ENCODE results near the gene DCN.

Gene DCN

DNA sequence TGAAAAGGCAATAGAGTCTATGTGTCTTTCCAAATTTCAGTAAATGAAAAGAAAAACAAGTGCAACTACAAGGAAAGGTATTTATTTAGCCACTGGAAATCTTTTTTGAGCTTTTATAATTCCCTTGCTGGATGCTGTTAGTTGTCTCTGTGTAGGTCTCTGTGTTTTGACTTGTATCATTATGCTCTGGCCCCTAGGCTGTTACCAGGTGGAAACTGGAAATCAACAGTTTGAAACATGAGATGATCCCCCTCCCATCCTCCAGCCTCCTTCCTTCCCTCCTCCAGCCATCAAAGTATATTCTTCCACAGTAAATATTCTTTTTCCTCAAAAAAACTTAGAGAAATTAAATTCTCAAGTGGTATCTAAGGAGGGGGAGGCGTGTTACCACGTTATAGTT lies 934 bp upstream of the DCN start:
- no peaks in the 10 kb centered on the region for H3F3A ChIP-seq (ENCODE audit: low read depth)
- H4K20me1 ChIP-seq (ENCODE audit: insufficient read depth, low read length, poor library complexity, severe bottlenecking) = no peaks in the 10 kb centered on the region
- H2AFZ ChIP-seq (ENCODE audit: low read length) = no peak overlapping the region
- H3K9me2 ChIP-seq (replicated peaks; ENCODE audit: low read depth, low read length) = no peaks in the 10 kb centered on the region
- no peak overlapping the region for H3K9ac ChIP-seq (ENCODE audit: low read depth, low read length, poor library complexity, severe bottlenecking)
- no peaks in the 10 kb centered on the region for H3K27me3 ChIP-seq (ENCODE audit: insufficient read depth, low read length, poor library complexity, severe bottlenecking)
- no peak overlapping the region for H3K4me3 ChIP-seq (ENCODE audit: low read length, poor library complexity, severe bottlenecking)
- no peaks in the 10 kb centered on the region for H3K4me1 ChIP-seq (ENCODE audit: insufficient read depth, low read length, poor library complexity, severe bottlenecking)
- H3K36me3 ChIP-seq (ENCODE audit: insufficient read depth, low read length) = no peaks in the 10 kb centered on the region
- no peaks in the 10 kb centered on the region for H3K9me3 ChIP-seq (ENCODE audit: insufficient read depth, low read depth, low read length)
- H3K4me2 ChIP-seq (ENCODE audit: low read depth, low read length, poor library complexity, severe bottlenecking) = no peak overlapping the region
- no peaks in the 10 kb centered on the region for H3K79me2 ChIP-seq (ENCODE audit: insufficient read depth, low read length)
- no peak for TF ChIP-seq EZH2phosphoT487 (IDR thresholded peaks at IDR 0.05; ENCODE audit: borderline replicate concordance)
- TF ChIP-seq, protein P1, sequence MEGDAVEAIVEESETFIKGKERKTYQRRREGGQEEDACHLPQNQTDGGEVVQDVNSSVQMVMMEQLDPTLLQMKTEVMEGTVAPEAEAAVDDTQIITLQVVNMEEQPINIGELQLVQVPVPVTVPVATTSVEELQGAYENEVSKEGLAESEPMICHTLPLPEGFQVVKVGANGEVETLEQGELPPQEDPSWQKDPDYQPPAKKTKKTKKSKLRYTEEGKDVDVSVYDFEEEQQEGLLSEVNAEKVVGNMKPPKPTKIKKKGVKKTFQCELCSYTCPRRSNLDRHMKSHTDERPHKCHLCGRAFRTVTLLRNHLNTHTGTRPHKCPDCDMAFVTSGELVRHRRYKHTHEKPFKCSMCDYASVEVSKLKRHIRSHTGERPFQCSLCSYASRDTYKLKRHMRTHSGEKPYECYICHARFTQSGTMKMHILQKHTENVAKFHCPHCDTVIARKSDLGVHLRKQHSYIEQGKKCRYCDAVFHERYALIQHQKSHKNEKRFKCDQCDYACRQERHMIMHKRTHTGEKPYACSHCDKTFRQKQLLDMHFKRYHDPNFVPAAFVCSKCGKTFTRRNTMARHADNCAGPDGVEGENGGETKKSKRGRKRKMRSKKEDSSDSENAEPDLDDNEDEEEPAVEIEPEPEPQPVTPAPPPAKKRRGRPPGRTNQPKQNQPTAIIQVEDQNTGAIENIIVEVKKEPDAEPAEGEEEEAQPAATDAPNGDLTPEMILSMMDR (conservative IDR thresholded peaks at IDR 0.05; ENCODE audit: low read length) = no peak

- Histone ChIP-seq H3K4me3 (ENCODE audit: low read length, poor library complexity, severe bottlenecking) (no peak overlapping the region), H3K79me2 (ENCODE audit: insufficient read depth, low read length) (no peaks in the 10 kb centered on the region), H3F3A (ENCODE audit: low read depth) (no peaks in the 10 kb centered on the region), H3K4me1 (ENCODE audit: insufficient read depth, low read length, poor library complexity, severe bottlenecking) (no peaks in the 10 kb centered on the region), H2AFZ (ENCODE audit: low read length) (peak overlapping the region; percentile 46; the same call in 1 of the 2 replicates), H4K20me1 (ENCODE audit: insufficient read depth, low read length, poor library complexity, severe bottlenecking) (no peaks in the 10 kb centered on the region), H3K9me3 (ENCODE audit: insufficient read depth, low read depth, low read length) (no peaks in the 10 kb centered on the region), H3K36me3 (ENCODE audit: insufficient read depth, low read length) (no peaks in the 10 kb centered on the region), H3K4me2 (ENCODE audit: low read depth, low read length, poor library complexity, severe bottlenecking) (no peak overlapping the region), H3K9ac (ENCODE audit: low read depth, low read length, poor library complexity, severe bottlenecking) (no peak overlapping the region), H3K9me2 (replicated peaks; ENCODE audit: low read depth, low read length) (no peaks in the 10 kb centered on the region), H3K27me3 (ENCODE audit: insufficient read depth, low read length, poor library complexity, severe bottlenecking) (no peaks in the 10 kb centered on the region)
- TF ChIP-seq, protein P1 (conservative IDR thresholded peaks at IDR 0.05; ENCODE audit: low read length) = no peak
- no peak for TF ChIP-seq EZH2phosphoT487 (IDR thresholded peaks at IDR 0.05; ENCODE audit: borderline replicate concordance)
Measured at GRCh38 chr12:91180582-91181395, 1.8 kb downstream of the DCN start.

DNA sequence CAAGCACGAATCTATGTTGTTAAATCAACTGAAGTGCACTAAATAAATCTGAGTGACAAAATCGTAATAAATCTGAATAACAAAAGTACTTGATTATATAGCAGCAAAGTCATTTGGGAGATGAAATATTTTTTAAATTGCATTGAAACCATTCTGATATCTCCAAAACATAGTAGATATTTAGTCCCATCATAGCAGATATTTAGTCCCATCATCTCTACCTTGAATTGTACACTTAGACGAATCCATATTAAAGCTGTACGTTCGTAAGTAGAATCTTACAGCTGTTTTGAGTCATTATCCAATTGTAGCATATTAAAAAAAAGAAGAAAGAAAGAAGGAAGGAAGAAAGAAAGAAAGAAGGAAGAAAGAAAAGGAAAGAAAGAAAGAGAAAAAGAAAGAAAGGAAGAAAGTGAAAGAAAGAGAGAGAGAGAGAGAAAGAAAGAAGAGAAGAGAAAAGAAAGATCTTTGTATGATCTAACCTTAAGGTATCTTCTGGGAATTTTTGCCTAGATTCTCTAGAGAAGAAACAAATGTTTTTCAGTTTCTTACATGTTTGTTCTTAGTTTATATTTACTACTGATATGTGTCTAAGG lies 2.6 kb downstream of the DCN start:
- no peaks in the 10 kb centered on the region for H3K9me3 ChIP-seq (ENCODE audit: insufficient read depth, low read depth, low read length)
- H3K36me3 ChIP-seq (ENCODE audit: insufficient read depth, low read length) = no peaks in the 10 kb centered on the region
- H3K9me2 ChIP-seq (replicated peaks; ENCODE audit: low read depth, low read length) = no peaks in the 10 kb centered on the region
- H3K27me3 ChIP-seq (ENCODE audit: insufficient read depth, low read length, poor library complexity, severe bottlenecking) = no peaks in the 10 kb centered on the region
- H2AFZ ChIP-seq (ENCODE audit: low read length) = no peak overlapping the region
- no peak overlapping the region for H3K4me2 ChIP-seq (ENCODE audit: low read depth, low read length, poor library complexity, severe bottlenecking)
- no peaks in the 10 kb centered on the region for H4K20me1 ChIP-seq (ENCODE audit: insufficient read depth, low read length, poor library complexity, severe bottlenecking)
- no peak overlapping the region for H3K9ac ChIP-seq (ENCODE audit: low read depth, low read length, poor library complexity, severe bottlenecking)
- H3K4me3 ChIP-seq (ENCODE audit: low read length, poor library complexity, severe bottlenecking) = no peak overlapping the region
- H3F3A ChIP-seq (ENCODE audit: low read depth) = no peaks in the 10 kb centered on the region
- TF ChIP-seq, protein P1 (conservative IDR thresholded peaks at IDR 0.05; ENCODE audit: low read length) = no peak
- no peak for TF ChIP-seq EZH2phosphoT487 (IDR thresholded peaks at IDR 0.05; ENCODE audit: borderline replicate concordance)
- no peaks in the 10 kb centered on the region for H3K79me2 ChIP-seq (ENCODE audit: insufficient read depth, low read length)
- no peaks in the 10 kb centered on the region for H3K4me1 ChIP-seq (ENCODE audit: insufficient read depth, low read length, poor library complexity, severe bottlenecking)

Measured in Loucy (cell line).